NCI-H524 treated with DMSO at 0.1 percent for 48 hours (cell line): ENCODE data around the gene SCFD2.
"Not testable (repeated sequence)": the region's sequence is repeated elsewhere in the genome, so short reads cannot be mapped to it uniquely, and the experiment has no call there.

ENCODE experiments used
- DNase-seq: peaks from one replicate; lab custom pipeline; 2025; lab: John Stamatoyannopoulos, UW

The SCFD2 gene

DNA sequence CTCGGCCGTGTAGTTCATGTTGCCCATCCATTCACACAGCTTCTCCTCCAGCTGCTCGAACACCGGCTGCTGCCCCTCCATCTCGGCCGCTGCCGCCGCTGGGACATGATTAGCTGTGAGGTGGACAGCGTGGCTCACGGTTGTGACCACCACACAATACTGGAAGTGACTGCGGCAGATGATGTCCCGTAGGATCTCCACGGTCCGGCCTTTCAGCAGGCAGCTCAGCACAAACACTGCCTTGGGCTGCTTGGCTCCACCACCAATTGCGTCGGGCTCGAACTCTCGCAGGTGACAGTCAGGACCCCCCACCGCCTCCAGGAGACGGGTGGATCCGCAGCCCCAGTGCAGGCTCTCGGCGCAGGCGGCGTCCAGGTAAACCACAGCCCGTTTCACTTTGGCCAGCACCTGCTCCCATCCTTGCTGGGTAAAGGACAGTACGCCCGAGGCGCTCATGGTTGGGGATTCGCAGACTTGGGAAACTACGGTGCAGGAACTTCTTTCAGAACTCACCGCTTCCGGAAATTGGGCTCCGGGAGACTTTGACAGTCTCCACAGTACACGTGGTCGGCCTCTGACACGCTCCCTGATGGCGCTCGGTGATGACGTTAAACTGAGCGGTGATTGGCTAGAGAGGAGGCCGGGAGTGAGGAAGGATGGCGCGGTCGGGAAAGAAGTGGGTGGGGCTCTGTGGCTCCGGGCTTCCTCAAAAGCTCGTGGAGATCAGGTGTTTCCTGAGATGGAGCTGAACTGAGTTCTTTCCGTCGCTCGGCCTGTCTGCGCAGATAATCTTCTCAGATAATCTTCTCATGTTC is at the start of gene SCFD2:
TSS of gene SCFD2 (minus strand) at position 576 of the 815 bp plus-strand sequence.
- peak; percentile 69 for DNase-seq

DNA sequence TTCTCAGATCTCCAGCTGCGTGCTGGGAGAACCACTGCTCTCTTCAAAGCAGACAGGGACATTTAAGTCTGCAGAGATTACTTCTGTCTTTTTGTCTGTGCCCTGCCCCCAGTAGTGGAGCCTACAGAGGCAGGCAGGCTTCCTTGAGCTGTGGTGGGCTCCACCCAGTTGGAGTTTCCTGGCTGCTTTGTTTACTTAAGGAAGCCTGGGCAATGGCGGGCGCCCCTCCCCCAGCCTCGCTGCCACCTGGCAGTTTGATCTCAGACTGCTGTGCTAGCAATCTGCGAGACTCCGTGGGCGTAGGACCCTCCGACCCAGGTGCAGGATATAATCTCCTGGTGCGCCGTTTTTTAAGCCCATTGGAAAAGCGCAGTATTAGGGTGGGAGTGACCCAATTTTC is 43.6 kb upstream of the SCFD2 start:
- not testable (repeated sequence) for DNase-seq

DNA sequence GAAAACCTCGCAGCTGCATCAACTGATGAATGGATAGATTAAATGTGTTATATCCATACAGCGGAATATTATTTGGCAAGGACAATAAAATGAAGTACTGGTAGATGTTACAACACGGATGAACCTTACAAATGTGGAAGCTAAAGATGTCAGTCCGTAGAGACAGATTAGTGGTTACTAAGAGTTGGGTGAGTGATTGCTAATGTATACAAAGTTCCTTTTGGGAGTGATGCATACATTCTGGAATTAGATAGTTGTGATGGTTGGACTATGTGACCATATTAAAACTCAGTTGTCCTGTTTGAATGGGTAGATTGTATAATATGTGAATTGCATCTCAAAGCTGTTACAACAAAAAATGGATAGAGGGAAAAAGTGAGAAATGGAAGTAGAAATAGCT is 14.4 kb upstream of the SCFD2 start:
- no peak for DNase-seq

DNA sequence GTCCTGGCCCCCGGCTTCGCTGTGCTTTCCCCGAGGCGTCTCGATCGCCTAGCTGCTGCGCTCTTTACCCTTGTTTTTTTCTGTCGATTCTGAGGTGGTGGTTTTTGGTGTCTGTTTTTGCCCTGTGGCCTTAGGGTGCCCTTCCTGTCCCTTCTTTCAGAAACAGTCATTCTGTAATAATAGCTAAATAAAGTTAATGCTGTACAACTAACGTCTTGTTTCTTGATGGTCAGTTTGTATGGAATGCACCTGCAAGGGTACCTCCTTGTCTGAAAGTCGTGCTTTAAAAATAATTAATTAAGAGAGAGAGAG is 12.3 kb upstream of the SCFD2 start:
- DNase-seq: no peak

DNA sequence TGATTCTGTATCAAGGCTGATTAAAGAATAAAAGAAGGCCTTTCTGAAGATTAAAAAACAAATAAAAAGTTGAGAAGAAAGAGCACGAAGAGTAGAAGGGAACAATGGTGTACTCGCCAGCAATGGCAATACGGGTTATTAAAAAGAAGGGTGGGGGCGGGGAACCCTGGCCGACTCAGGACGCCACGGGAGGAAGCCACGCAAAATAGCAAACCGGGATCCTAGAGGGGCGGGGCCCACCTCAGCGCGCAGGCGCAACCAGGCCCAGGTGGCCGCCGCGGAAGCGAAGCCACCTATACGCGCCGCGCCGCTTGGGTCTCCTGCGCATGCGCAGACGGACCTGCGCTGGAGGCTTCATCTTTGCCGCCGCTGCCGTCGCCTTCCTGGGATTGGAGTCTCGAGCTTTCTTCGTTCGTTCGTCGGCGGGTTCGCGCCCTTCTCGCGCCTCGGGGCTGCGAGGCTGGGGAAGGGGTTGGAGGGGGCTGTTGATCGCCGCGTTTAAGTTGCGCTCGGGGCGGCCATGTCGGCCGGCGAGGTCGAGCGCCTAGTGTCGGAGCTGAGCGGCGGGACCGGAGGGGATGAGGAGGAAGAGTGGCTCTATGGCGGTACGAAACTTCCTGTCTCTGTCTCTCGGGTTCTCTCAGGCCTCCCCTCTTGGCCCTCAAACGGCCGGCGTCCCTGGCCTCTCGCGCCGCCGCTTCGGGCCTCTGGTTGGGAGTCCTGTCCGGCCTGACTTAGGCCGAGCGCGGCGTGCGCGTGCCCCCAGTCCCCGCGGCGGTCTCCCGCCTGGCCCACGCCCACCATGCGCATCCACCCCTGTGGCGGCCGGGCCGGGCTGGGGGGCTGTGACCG is 11.7 kb upstream of the SCFD2 start, which contains the start of gene FIP1L1:
TSS of gene FIP1L1 (plus strand) at position 323 of the 852 bp plus-strand sequence. CDS start at position 521, 198 bp downstream.
- DNase-seq: peak; percentile 50

DNA sequence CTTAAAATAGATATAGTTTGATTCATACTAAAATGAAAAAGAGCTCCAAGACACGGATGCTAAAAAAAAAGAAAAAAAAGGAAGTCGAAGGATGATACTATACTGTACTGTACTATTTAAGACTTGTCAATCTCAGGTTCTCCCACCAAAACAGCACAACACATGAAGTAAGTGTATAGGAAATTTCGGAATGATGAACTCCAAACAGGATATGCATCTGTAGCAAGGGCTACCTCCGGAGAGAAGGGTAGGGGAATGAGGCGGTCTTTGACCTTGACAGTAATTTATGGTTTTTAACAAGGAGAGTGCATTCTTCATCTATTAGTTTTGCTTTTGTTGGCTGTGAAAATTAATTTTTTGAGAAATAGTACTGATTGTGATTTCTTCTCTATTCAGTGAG is 11.0 kb upstream of the SCFD2 start:
- DNase-seq: no peak

DNA sequence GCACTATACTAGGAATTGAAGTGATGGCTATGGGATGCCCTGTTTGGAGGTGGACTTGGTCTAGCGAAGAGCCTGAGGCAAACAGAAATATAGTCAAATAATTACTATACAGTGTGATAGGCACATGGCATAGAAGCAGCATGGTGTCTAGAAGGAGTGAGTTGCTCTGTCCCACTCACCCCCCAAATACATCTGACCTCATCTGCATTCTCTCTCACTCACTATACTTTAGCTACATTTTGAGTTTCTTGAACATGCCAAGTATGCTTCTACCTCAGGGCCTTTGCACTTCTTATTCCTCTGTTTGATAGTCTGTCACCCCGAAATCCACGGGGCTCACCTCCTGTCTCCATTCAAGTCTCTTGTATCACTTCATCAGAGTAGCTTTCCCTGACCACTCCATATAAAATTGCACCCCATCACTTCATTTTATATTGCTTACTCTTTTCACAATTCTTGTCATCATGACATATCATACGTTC is 9.0 kb upstream of the SCFD2 start:
- DNase-seq: no peak

DNA sequence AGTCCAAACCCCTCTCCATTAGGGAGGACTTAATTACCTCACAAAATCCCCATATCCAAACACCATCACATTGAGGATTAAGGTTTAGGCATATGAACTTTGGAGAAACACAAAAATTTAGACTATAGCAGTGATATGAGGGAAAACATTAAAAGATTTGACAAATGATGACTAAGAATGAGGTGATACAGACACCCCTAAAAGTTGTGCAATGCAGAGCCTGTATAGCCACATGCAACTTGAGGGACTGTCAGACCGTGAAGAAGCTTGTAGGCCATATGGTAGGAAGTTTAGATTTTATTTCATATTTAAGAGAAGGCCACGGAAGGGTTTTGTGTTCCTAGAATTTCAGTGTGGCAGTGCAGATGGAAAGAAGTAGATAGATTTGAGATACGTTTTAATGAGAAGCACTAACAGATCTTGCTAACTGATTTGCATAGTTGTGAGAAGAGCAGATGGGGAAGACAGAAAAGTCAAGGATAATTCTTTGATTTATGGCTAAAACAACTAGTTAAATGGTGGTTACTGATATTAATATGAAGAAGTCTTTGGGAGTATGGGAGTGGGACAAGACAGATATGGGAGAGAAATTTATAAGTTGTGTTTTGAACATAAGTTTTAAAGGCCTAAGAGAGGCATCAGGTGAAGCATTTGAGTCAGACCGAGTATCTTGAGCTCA is 6.1 kb upstream of the SCFD2 start:
- DNase-seq: peak; percentile 60

DNA sequence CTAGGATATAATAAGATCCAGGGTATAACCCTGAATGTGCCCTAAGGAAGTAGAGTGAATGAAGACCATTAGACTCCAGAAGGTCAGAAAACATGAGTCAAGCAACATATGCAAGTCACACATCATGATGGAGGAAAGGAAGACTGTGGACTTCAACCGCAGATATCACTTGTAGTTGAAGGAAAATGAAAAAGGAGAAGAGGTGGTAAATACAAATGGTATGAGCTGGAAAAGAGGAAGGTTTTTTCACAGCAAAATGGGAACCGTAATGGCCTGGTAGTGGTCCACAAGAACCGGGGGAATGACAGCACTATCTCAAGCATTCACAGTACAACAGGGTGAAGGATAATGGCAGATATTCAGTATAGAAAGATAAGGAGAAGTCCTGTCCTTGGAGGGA is 5.2 kb upstream of the SCFD2 start:
- DNase-seq: no peak

DNA sequence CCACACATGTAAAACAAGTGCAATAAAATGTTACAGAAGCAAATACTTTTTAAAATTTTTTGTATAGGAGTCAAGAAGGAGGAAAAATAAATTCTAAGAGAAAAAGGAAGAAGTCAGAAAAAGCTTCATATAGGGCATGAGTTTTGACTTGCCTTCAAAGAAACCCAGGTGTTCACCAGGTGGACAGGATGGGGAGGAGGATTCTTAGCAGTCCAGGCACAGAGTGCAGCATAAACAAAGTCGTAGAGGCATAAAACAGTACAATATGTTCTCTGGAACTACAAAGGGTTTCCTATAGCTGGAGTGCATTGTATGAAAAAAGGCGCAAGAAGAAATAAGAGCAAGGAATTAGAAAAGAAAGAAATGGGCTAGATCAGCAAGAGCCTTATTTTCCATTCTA is 1.9 kb upstream of the SCFD2 start:
- DNase-seq: no peak

DNA sequence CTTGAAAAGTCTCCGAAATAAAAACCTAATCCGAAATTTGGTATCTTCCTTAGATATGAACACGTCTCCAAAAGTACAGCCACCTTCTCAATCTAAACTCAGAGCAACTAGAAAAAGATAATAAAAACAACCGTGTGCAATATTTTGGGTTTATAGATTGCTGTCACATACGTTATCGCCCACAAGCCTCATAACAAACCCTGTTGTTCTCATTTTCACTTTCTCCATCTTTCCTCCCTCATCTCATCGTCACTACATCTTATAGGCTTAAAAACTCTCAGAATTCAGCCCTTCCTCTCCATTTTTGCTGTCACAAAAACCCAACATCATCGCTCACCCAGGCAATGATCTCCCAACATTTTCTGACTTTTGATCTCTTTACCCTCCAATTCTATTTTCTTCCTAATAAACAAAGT is 448 bp upstream of the SCFD2 start:
- no peak for DNase-seq

DNA sequence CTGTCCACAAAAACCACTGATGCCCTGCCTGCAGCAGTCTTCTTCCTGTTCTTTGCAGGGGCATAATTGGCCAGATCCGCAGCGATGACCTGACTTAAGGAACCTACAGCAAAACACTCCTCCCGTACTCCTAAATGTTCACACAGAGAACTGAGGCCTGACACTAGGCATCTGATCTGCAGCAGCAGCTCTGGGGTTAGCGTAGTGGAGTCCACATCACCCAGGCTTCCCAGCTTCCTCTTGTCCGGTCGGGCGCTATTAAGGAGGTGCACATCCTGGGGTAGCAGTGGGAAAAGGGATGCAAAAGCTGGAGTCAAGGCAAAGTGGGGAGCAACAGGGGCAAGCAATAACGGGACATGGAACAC is 758 bp downstream of the SCFD2 start:
- no peak for DNase-seq

DNA sequence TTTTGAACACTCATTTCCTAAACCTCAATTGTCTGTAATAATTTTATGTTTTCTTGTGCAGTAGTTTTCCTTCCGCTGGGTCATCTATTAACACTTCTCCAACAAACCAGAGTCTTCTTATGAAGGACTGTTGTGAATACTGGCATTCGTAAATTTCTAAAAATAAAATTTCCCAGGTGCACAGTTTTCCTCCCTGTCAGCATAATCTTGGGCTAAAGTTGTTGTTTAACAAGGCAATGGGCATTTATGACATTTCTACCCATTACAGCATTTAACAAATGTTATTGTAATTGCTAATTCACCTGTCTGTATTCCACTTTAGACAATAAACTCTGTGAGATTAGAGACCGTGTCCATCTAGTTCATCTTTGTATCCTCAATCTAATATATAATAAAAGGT is 1.2 kb downstream of the SCFD2 start:
- no peak for DNase-seq

DNA sequence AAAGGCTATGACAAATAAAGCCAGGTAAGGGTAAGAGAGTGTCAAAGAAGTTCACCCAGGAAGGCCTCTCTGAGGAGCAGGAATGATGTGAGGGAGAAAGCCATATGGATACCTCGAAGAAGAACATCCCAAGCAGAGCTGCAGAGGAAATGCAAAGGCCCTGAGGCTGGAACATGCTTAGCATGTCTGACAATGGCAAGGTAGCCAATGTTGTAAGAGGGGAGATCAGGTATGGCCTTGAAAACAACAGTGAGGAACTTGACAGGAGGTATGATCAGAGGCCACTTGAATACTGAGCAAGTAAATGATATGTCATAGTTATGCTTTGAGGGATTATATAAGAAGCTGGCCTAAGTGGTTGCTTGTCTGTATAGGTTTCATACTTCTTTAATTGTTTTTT is 3.8 kb downstream of the SCFD2 start:
- DNase-seq: no peak

DNA sequence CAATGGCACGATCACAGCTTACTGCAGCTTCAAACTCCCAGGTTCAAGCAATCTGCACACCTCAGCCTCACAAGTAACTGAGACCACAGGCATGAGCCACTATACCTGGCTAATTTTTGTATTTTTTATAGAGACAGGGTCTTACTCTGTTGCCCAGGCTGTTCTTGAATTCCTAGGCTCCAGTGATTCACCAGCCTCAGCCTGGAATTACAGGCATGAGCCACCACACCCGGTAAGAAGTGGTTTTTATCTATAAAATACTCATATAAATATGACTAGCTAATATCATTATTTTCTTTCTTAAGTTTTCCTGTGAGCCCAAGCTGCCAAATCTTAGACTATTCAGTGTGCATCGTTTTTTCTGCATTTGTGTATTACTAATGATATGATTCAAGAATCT is 4.4 kb downstream of the SCFD2 start:
- DNase-seq: no peak

DNA sequence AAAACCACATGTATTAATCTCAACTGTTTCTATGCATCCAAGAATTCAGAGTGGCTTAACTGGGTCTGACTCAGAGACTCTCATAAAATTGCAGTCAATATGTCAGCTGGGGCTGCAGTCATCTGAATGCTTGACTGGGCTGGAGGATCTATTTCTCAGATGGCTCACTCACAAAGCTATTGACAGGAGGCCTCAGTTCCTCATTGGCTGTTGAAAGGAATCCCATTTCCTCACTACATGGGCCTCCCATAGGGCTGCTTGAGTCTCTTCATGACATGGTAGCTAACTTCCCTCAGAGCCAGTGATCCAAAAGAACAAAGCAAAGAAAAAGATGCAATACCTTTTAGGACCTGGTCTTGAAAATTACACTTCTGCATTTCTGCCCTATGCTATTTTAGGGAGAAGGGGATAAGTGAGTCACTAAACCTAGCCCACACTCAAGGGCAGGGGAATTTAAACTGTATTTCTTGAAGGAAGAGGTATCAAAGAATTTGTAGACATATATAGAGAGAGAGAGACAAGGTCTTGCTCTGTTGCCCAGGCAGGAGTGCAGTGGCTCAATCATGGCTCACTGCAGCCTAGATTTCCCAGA is 9.8 kb downstream of the SCFD2 start:
- DNase-seq: no peak

DNA sequence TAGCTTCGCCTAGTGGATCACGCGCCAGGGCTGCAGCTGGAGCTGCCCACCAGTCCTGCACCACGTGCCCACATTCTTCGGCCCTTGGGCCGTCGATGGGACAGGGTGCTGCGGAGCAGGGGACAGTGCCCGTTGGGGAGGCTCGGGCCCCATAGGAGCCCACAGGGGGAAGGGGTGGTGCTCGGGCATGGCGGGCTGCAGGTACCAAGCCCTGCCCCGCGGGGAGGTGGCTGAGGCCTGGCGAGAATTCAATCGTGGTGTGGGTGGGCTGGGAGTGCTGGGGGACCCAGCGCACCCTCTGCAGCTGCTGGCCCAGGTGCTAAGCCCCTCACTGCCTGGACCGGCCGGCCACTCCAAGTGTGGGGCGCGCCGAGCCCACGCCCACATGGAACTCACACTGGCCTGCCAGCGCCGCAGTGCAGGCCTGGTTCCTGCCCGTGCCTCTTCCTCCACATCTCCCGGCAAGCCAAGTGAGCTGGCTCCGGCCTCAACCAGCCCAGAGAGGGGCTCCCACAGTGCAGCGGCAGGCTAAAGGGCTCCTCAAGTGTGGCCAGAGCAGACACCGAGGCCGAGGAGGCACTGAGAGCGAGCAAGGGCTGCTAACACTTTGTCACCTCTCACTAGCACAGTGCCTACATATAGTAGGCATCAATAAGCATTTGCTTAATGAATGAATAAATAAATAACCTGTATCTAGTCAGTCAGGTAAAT is 11.7 kb downstream of the SCFD2 start:
- DNase-seq: no peak

DNA sequence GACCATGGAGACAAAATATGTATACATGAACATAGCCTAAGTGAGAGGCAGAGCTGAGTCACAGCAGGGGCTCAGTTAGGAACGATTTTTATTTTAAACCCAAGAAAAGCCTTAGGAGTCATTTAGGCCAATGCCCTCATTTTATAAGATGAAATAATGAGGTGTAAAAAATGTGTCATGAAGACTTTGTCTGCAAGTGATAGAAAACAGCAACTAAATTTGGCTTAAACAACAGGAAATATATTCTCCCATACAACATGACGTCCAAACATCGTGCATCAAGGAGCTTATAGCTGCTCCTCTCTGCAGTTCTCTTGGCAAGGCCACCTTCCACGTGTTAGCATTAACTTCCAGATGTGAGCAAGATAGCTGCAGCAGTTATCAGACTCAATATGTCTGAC is 16.8 kb downstream of the SCFD2 start:
- no peak for DNase-seq

DNA sequence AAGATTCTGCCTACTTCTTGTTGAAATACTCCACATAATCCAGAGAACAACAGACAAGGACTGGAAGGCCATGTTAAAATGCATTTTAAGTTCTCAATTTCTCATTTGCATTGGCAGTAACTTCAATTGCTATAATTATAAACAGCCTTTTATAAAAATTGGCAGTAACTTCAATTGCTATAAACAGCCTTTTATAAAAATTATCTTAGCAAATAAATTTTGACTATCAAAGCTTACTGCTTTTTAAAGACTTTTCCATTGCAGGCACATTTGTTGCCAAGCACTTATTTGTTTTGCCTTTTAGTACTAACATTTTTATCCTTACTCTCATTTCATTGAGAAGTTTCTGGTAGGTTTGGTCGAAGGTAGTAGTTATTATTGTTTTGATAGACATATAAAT is 17.8 kb downstream of the SCFD2 start:
- no peak for DNase-seq

DNA sequence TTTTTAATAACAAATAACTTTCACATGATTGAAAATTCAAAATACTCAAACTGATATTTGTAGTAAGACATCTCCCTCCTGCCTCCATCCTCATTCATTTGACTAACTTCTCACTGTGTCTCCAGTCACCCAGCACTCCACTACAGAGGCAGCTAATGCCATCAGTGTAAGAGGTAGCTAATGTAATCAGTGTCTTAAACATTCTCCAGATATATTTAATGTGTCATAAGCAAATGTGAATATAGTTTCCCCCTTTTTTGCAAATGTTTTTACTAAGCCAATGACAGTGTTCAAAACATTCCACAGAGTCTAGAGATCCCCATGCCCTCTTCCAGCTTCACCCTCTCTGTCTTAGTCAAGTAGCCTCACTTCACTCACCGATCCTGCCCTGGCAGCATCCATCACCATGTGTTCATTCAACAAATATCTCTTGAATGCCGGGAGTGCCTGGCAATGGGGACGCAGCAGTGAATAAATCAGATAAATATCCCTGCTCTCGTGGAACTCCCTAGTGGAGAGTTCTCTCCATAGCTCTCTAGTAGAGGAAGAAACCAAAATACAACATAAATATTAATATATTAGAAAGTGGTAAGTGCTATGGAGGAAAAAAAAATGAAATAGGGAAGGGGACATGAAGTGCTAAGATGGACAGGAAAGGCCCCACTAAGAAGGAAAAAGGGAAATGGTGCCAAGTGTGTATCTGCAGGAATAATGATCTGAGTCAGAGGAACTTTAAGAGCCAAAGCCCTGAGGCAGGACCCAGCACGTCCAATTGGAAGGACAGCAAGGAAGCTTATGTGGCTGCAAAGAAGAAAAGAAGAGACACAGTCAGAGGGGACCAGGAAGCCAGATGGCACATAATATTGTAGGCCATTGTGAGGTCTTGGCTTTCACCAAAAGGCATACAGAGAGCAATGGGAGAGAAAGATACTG is 18.7 kb downstream of the SCFD2 start:
- DNase-seq: no peak

DNA sequence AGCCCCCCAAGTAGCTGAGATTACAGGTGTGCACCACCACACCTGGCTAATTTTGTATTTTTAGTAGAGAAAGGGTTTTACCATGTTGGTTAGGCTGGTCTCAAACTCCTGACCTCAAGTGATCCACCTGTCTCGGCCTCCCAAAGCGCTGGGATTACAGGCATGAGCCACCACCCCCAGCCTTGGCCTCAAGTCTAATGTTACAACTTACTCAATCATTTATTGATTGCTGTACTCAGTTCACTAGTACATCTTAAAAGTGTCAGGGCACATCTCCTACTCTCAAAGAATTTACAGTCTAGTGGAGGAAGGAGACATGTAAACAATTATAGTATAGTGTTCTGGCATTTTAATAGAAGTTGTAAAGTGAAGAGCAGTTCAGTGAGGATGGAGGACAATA is 19.5 kb downstream of the SCFD2 start:
- not testable (repeated sequence) for DNase-seq
